Endometrial microvascular endothelial cells (primary cell): ENCODE results near the gene CORO2A. TPM values are rescaled to one million over a fixed set of nuclear protein-coding genes. Genes with fewer than 3 reads are reported as not detected.
"Not testable (repeated sequence)": the region's sequence is repeated elsewhere in the genome, so short reads cannot be mapped to it uniquely, and the experiment has no call there.

ENCODE experiments used
- in situ Hi-C: cut with HindIII; loops from 2 replicates; pipeline ENCODE4 v1.10.0; 2017; ENCODE audit warnings: low sequenced_read_pairs, low pct_unique_long_range_greater_than_20kb; ENCODE audit errors: inconsistent ontology term
- total RNA-seq: library from RNA; depleted of rRNA; stranded (reverse); fragments of >200 nt; gene quantifications from one replicate; pipeline ENCODE4 v1.2.3, GENCODE V29; 2015; ENCODE audit errors: inconsistent ontology term

Gene CORO2A
- total RNA-seq, 1 donor from 2014 or later: 3.0 TPM

GRCh38 chr9:98132158-98132557 lies 60.3 kb downstream of the CORO2A start:
- in situ Hi-C loops: no loop called here

DNA sequence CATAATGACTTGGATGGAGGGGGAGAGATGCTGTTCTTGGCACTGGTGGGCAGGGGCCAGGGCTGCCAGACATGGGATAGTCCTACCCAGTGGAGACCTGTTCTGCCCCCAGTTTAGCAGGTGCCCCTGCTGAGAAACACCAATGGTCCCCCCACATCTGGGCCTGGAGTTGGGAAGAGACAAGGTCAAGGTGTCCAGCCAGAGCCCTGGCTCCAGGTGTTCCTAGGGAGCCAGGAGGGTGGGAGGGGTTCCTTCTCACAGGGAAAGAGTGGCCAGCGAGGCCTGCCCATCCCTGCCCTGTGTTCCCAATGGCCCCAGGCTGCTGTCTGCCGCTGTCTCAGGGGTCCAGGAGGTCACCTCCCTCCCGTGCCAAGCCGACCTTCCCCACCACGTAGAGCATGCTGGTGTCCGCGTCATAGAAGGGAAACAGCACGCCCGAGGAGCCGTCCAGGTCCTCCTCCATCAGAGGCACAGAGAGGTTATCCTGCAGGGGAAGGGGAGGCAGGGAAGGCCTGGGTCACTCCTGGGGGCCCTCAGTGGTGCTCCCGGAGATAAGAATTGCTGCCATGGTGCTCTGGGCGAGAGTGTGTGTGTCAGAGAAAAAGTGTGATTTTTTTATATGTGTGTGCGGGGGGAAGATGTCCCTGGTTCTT lies 61.7 kb downstream of the CORO2A start:
- in situ Hi-C loops: no loop called here

DNA sequence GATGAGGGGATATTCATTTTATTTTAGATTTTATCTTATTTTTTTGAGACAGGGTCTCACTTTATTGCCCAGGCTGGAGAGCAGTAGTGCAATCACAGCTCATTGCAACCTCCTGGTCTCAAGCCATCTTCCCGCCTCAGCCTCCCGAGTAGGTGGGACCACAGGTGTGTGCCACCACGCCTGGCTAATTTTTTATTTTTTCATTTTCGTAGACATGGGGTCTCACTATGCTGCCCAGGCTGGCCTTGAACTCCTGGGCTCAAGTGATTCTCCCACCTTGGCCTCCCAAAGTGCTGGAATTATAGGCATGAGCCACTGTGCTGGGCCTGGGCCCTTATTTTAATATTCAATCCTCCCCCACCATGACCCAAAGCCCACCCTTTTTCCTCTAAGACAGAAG lies 62.4 kb downstream of the CORO2A start:
- in situ Hi-C loops: not testable (repeated sequence)

DNA sequence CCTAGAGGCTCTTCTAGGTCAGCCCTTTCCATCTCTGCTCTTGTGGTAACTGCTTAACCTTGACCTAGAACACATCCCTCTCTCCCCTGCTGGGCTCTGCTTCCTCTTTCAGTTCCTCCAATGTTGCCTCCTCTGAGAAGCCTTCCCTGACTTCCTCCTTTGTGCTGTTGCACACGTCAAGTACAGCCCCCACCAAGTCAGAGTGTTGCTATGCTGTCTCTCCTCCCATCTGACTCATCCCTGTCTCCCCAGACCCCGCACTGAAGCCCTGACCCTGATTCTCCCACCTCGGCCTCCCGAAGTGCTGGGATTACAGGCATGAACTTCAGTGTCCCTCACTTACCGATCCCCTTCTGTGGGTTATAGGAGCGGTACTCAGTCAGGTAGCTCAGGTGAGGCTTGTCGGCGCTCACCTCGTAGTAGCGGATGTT lies 63.0 kb downstream of the CORO2A start:
- in situ Hi-C loops: no loop called here

DNA sequence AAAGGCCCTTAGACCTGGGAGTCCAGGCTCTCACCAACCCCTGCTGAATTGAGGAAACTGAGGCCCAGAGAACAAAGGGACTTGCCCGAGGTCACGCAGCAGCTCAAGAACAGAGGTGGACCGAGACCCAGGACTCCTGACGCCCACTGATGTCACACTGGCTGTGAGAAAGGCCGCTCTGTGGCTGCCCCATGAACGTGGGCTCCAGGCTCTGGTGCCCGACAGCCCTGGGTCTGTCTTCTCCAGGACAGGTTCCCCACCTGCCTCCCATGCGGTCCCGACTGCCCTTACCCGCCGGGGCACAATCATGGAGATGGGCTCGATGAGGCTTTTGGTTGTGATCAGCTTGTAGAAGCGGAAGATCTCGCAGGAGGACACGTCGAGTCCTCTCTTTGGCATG lies 64.1 kb downstream of the CORO2A start:
- in situ Hi-C loops: no loop called here

DNA sequence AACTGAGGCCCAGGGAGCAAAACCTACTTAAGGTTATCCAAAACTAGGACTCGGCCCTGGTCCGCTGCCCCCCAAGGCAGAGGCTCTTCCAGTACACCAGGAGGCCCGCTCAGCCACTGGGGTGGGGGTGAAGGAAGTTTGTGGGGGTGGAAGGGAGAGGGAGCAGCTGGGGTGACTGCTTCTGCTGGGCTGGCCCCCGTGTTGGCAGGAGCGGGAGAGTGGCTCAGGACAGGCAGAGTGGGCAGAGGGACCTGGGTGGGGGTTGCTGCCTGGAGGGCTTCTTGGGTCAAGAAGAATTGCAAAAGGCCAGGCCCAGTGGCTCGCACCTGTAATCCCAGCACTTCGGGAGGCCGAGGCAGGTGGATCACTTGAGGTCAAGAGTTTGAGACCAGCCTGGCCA lies 65.2 kb downstream of the CORO2A start:
- in situ Hi-C loops: no loop called here

- in situ Hi-C loops: no loop called here
Measured at GRCh38 chr9:98124637-98125426, 67.6 kb downstream of the CORO2A start.

DNA sequence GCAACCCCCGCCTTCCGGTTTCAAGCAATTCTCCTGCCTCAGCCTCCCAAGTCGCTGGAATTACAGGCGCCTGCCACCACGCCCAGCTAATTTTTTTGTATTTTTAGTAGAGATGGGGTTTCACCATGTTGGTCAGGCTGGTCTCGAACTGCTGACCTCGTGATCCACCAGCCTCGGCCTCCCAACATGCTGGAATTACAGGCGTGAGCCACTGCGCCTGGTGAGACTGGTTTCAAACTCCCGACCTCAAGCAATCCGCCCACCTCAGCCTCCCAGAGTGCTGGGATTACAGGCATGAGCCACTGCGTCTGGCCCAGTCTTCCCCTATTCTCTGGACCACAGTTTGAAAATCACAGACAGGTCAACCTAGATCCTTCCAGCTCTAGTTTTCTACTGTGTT lies 68.3 kb downstream of the CORO2A start:
- in situ Hi-C loops: not testable (repeated sequence)

DNA sequence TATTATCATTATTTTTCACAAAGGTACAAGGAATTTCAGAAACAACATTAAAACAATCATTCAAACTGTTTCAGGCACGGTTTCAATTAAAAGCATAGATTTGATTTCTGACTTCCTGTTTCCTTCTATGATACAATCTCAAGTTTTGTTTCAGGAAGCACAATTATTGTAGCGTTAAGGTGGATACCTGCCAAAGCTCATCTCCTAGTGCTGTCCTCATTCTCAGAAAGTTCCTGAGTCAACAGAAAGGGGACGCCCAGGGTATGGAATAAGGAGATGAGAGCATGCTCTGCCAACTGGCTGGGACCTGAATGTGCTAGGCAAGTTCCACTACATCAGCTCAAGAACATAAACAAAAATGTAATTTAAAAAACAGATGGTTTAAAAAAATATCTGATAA lies 71.4 kb downstream of the CORO2A start:
- in situ Hi-C loops: no loop called here

- in situ Hi-C loops: no loop called here
Measured at GRCh38 chr9:98120476-98120875, 72.0 kb downstream of the CORO2A start.

- in situ Hi-C loops: no loop called here
Measured at GRCh38 chr9:98118640-98119601, 73.5 kb downstream of the CORO2A start, which contains the start of gene TRIM14. Gene TRIM14, minus strand, starts transcription at chr9:98119222. Its CDS starts 34 bp downstream, at chr9:98119188.

GRCh38 chr9:98117984-98118639 lies 74.3 kb downstream of the CORO2A start:
- in situ Hi-C loops: no loop called here

GRCh38 chr9:98117097-98117496 lies 75.3 kb downstream of the CORO2A start:
- in situ Hi-C loops: not testable (repeated sequence)

DNA sequence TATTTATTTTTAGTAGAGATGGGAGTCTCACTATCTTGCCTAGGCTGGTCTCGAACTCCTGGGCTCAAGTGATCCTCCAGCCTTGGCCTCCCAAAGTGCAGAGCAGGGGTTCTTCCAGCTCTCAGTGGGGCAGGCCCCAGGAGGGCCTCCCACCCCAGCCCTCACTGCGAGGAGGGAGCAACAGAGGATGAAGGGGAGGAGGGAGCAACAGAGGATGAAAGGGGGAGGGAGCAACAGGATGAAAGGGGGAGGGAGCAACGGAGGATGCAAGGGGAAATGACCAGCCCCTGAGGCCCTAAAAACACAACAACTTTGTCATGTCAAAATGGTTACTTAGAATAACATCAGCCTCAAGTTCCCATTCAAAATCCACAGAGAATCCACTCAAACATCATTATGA lies 83.4 kb downstream of the CORO2A start:
- in situ Hi-C loops: no loop called here

DNA sequence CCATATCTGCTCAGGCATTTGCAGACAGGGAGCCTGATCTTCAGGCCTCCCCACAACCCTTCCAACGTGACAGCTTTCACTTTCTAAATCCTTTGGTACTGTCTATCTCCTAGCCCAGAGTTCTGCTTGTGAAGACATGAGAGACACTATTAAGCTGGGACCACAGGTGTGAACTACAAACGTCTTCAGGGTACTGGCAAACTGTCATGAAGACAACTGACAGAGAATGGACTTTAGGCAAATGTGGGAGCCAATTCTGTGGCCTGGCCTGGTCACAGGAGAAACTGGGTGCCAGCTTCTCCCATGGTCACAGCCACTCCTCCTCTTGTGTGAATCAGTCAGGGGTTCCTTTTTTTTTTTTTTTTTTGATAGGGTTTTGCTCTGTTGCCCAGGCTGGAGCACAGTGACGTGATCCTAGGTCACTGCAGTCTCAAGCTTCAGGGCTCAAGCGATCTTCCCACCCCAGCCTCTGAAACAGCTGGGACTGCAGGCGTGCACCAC lies 83.9 kb downstream of the CORO2A start:
- in situ Hi-C loops: no loop called here

DNA sequence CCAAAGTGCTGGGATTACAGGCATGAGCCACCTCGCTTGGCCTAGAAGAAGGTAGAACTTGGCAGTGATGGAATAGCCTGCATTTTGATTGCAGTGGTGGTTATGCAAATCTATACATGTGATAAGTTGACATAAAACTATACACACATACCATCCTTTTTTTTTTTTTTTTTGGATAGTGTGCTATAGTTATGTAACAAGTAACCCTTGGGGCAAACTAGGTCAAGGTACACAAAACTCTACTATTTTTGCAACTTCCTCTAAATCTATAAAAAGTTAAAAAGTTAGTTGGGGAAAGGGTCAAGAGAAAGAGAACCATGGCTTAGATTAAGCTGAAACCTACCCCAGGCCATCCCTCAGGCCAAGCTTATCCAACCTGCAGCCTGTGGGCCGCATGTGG lies 84.5 kb downstream of the CORO2A start:
- in situ Hi-C loops: no loop called here

DNA sequence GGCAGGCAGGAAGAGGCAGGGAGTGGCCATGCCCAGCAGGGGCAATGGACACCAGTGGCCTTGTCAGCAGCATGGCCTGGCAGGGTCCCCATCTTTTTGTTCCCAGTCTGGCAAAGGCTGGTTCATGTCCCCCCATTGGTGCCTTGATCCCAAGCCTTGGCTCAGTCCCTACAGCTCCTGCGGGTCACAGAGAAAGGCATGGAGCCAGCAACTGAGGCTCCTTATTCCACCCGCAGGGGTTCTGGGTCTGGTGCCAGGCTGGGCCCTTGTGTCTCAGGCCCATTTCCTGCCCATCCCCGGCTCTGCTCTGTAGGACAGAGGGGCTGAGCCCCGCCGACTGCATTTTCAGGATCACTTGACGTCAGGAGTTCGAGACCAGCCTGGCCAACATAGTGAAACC lies 87.4 kb downstream of the CORO2A start:
- in situ Hi-C loops: no loop called here

DNA sequence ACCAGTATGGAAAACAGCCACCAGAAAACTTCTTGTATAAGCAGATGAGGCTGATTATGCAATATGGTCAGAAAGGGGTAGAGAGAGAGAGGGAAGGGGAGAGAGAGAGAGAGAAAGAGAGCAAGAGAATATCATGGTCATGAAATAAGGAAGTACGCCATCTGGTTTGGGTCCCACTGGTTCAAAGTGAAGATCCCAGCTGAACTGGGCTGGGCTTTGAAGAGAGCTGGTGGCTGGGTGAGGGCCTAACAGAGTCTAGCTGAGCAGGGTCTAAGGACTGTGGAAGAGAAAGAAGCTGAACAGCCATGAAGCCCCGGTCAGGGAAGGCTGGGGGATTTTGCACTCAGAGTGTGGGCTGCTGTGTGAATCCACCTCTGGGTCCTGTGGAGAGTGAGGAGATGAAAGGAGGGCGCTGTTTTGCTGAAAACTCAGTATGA lies 88.0 kb downstream of the CORO2A start:
- in situ Hi-C loops: no loop called here

DNA sequence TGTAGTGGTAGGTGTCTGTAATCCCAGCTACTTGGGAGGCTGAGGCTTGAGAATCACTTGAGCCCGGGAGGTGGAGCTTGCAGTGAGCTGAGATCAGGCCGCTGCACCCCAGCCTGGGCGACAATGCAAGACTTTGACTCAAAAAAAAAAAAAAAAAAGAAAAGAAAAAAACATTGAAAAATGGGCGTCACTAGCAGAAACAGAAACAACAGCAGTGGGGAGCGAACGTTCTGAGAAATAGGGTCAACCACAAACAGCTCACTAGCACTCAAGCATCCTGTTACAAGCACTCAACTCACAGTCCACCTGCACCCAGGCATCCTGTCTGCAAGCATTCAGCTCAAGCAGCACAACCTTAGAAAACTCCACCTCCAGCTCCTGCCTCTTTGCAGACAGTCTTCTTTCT lies 90.6 kb downstream of the CORO2A start:
- in situ Hi-C loops: no loop called here
